SK-N-SH (cell line): ENCODE measurements around the gene RFTN1.

ENCODE experiments used
- GATA2 ChIP-seq: sonication (generic); formaldehyde crosslinking; IDR thresholded peaks from 2 replicates; pipeline ENCODE4 v1.5.0; 2020; ENCODE audit warnings: mild to moderate bottlenecking, missing genetic modification reagents
- JUND ChIP-seq: IDR thresholded peaks from 2 replicates; pipeline ENCODE4 v1.4.0; 2012
- TF ChIP-seq, protein P1 (sequence below): fragments of 200-600 bp; sonication (generic); IDR thresholded peaks from 2 replicates; pipeline ENCODE4 v1.6.1; 2017; ENCODE audit warnings: antibody characterized with exemption, mild to moderate bottlenecking, moderate library complexity

DNA sequence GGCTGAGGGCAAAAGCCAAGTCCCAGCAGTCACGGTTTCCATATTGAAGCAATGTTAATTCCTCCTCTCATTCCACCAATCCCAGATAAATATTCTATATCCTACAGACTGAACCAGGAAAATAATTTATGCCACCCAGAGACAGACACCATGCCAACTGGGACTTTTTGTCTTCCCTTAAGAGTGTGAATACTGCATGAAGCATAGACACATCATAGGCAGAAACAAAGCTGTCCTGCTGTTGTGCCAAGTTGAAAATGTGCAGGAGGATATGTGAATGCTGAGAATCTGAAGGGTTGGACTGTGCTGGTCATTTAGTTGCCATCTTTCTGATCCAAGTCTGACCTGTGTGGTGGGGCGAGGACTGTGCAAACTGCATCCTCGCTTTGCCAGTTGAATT, 37.7 kb downstream of the RFTN1 start:
- TF ChIP-seq GATA2 (CRISPR knock-in tag): no peak
- TF ChIP-seq, protein P1, sequence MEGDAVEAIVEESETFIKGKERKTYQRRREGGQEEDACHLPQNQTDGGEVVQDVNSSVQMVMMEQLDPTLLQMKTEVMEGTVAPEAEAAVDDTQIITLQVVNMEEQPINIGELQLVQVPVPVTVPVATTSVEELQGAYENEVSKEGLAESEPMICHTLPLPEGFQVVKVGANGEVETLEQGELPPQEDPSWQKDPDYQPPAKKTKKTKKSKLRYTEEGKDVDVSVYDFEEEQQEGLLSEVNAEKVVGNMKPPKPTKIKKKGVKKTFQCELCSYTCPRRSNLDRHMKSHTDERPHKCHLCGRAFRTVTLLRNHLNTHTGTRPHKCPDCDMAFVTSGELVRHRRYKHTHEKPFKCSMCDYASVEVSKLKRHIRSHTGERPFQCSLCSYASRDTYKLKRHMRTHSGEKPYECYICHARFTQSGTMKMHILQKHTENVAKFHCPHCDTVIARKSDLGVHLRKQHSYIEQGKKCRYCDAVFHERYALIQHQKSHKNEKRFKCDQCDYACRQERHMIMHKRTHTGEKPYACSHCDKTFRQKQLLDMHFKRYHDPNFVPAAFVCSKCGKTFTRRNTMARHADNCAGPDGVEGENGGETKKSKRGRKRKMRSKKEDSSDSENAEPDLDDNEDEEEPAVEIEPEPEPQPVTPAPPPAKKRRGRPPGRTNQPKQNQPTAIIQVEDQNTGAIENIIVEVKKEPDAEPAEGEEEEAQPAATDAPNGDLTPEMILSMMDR: no peak
- no peak for TF ChIP-seq JUND
